Fibroblast of pulmonary artery (primary cell): ENCODE measurements around the gene ANKRD13D.
A peak's percentile ranks its signal among the peaks of the same experiment; 100 is the strongest.

ENCODE experiments used
- DNase-seq: peaks from one replicate; pipeline ENCODE4 v3.0.0-alpha.2; 2010; ENCODE audit warnings: low read depth
- H3K4me3 ChIP-seq: replicated peaks from 2 replicates; pipeline ENCODE4 v1.5.1; 2011; ENCODE audit warnings: low read depth, mild to moderate bottlenecking, control low read depth, low read length, moderate library complexity
- TF ChIP-seq, protein P1 (sequence below): IDR thresholded peaks from 2 replicates; pipeline ENCODE4 v1.5.1; 2011; ENCODE audit warnings: mild to moderate bottlenecking, control low read depth, low read length, inconsistent platforms; ENCODE audit errors: missing control alignments

The ANKRD13D gene

GRCh38 chr11:67247946-67248550 is 41.1 kb upstream of the ANKRD13D start:
- no peak overlapping the region for H3K4me3 ChIP-seq
- TF ChIP-seq, protein P1, sequence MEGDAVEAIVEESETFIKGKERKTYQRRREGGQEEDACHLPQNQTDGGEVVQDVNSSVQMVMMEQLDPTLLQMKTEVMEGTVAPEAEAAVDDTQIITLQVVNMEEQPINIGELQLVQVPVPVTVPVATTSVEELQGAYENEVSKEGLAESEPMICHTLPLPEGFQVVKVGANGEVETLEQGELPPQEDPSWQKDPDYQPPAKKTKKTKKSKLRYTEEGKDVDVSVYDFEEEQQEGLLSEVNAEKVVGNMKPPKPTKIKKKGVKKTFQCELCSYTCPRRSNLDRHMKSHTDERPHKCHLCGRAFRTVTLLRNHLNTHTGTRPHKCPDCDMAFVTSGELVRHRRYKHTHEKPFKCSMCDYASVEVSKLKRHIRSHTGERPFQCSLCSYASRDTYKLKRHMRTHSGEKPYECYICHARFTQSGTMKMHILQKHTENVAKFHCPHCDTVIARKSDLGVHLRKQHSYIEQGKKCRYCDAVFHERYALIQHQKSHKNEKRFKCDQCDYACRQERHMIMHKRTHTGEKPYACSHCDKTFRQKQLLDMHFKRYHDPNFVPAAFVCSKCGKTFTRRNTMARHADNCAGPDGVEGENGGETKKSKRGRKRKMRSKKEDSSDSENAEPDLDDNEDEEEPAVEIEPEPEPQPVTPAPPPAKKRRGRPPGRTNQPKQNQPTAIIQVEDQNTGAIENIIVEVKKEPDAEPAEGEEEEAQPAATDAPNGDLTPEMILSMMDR = no peak
- no peak for DNase-seq

DNA sequence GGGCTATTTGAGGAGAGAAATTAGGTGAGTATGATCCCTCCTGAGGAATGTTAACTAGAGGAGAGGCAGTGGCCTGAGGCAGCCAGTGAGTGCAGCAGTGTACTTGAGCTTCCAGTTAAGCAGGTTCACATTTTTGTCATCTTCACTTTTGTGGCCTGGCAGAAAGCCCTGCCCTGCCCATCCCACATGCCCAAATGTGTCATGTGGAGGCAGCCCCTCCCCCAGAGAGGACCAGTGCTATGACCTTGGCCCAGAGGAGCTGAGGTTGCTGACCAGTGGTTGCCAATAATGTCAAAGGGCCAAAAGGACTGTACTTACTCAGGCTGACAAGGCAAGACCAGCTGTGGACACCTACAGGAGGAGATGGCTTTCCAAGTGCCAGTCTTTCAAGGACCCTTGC is 40.5 kb upstream of the ANKRD13D start:
- DNase-seq = no peak
- TF ChIP-seq, protein P1 = no peak
- H3K4me3 ChIP-seq = no peak overlapping the region

DNA sequence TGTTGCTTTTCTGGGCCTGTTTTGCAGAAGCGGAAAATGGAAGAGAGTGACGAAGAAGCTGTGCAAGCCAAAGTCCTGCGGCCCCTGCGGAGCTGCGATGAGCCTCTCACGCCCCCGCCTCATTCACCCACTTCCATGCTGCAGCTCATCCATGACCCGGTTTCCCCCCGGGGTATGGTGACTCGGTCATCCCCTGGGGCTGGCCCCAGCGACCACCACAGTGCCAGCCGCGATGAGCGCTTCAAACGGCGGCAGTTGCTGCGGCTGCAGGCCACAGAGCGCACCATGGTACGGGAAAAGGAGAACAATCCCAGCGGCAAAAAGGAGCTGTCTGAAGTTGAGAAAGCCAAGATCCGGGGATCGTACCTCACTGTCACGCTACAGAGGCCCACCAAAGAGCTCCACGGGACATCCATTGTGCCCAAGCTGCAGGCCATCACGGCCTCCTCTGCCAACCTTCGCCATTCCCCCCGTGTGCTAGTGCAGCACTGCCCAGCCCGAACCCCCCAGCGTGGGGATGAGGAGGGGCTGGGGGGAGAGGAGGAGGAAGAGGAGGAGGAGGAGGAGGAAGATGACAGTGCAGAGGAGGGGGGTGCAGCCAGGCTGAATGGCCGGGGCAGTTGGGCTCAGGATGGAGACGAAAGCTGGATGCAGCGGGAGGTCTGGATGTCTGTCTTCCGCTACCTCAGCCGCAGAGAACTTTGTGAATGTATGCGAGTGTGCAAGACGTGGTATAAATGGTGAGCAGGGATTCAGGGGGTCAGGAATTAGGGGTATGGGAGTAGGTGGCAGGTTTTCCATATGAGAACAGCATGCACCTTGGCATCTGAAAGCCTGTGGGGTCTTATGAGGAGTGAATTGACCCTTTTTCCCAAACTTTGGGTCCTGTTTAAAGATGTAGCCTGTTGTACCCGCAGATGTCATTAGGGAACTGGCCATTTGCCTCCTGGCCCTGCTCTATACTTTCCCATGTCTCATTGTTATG is 38.8 kb upstream of the ANKRD13D start:
- TF ChIP-seq, protein P1 = no peak
- no peak overlapping the region for H3K4me3 ChIP-seq
- no peak for DNase-seq

DNA sequence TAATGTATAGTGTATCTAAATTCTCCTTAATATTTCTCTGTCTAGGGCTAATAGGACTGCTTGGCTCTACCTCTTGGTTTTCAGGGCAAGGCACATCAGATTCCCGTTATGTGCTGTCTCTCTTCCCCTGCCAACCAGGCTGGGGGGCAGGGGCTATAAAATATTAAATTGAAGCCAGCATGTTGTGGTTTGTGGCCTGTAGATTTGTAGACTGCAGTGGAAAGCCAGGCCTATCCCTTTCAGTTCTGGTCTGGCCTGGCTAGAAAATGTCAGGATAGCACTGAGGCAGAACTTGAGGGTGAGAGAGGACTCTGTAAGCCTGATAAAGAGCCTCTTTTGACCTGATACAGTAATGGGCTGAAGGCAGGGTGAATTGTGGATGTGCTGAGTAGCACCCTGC is 37.3 kb upstream of the ANKRD13D start:
- TF ChIP-seq, protein P1 = no peak
- no peak for DNase-seq
- no peak overlapping the region for H3K4me3 ChIP-seq

DNA sequence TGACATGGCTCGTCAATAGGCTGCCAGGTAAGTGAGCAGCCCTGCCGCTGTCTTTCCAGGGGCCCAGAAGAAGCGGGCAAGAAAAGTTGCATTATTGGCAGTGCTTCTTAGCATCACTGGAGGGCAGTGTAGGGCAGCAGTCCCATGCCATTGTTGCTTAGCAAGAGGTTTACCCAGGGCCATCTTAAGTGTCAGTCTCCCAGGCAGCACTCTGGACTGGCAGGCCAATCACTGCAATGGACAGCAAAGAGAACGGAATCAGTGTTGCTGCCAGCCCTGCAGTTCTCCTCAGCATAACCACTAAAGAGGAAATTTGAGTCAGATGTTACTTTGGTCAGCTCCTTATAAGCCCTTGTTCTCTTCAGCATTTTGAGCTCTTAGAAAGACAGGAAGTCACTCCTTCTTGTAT is 36.3 kb upstream of the ANKRD13D start:
- TF ChIP-seq, protein P1 = peak; percentile 48
- peak; percentile 63 for DNase-seq
- no peak overlapping the region for H3K4me3 ChIP-seq

DNA sequence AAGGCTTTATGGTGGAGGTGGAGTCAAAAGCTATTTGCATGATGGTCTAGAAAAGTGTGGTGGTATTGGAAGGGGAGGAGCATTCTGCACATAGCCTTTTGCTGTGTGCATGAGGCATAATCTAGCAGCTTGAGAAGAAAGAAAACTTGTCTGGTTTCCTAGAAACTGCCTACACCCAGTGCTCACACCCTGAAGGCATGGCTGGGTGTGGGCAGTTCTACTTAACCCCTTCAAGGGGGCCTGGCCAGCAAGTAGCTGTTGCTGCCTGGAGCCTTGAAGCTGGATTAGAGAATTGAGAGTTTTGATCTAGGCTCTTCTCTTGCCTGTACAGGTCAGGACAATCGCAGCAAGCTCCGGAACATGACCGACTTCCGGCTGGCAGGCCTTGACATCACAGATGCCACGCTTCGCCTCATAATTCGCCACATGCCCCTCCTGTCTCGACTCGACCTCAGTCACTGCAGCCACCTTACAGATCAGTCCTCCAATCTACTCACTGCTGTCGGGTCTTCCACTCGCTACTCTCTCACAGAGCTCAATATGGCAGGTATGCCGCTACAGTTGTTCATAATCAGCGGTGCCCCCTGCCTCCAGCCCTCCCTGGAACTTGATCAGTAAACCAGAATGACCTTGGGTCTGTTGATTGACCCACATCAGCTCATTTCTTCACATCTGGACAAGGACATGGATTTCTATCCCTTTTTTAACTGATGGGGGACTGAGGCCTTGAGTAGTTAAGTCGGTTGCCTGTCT is 35.1 kb upstream of the ANKRD13D start:
- DNase-seq = no peak
- TF ChIP-seq, protein P1 = no peak
- no peak overlapping the region for H3K4me3 ChIP-seq
